ENCODE data around the gene PRELID3B. TPM values are rescaled to one million over a fixed set of nuclear protein-coding genes. Genes with fewer than 3 reads are reported as not detected.
A peak's percentile ranks its signal among the peaks of the same experiment; 100 is the strongest.

PRELID3B gene
- total and polyA plus RNA-seq, 2 of the 13 experiments (the other 11 are each of a cell fraction or from before 2014, with no cell fraction given): 23.3 to 42.6 TPM

DNA sequence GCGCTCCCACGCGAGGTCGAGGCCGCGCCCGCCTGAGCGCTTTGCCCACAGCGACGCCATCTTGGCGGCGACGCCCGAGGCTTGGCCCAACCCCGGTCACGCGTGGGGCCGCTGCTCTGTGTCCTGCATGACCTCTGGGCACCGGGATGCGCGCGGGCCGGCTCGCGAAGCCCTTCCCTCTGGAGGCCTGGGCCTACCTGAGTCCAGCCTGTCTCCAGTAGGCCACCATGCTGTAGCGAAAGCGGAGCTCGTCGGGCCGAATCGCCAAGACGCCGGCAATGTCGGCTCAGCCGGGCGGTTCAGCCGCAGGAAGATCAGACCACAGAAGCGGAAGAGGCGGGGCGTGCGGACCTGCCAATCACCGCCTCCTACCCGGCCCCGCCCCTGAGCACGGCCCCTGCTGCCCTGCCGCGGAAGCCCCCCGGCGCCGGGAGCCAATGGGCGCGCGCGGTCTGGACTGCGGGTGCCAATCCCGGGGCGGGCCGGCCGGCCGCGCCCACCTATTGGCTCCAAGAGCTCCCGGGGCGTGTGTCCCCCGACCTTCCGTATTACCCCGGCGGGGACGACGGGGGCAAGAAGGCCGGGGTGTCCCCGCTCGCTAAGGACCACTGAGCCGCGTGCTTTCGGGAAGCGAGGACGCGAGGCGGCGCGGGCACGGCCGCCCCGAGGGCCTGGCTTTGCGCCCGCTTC, 10.4 kb downstream of the PRELID3B start, which contains the start of gene ATP5F1E (continued):
- TF ChIP-seq ZBTB10 (CRISPR knock-in tag; IDR thresholded peaks at IDR 0.05; ENCODE audit: borderline replicate concordance): peak; percentile 93; the same call in 1 of the 2 replicates
- no peak for TF ChIP-seq ZNF558 (CRISPR knock-in tag; IDR thresholded peaks at IDR 0.05; ENCODE audit: borderline replicate concordance)
- TF ChIP-seq MLX (CRISPR knock-in tag; IDR thresholded peaks at IDR 0.05): peak; percentile 12; the same call in 1 of the 2 replicates
- no peak for TF ChIP-seq HOMEZ (CRISPR knock-in tag; IDR thresholded peaks at IDR 0.05; ENCODE audit: low read depth)
- peak; percentile 96 for TF ChIP-seq ZNF274 (CRISPR knock-in tag; IDR thresholded peaks at IDR 0.05)
- peak; percentile 97; the same call in 1 of the 2 replicates for TF ChIP-seq EED (CRISPR knock-in tag; IDR thresholded peaks at IDR 0.05)
- peak; percentile 89 for TF ChIP-seq PBX3 (CRISPR knock-in tag; IDR thresholded peaks at IDR 0.05; ENCODE audit: borderline replicate concordance)
- no peak for TF ChIP-seq MAFG (CRISPR knock-in tag; IDR thresholded peaks at IDR 0.05)
- no peak for TF ChIP-seq FOXP1 (IDR thresholded peaks at IDR 0.05)
- TF ChIP-seq FOXP1 (CRISPR knock-in tag; IDR thresholded peaks at IDR 0.05): no peak; the same call in 1 of the 2 replicates
- TF ChIP-seq ZFAT (CRISPR knock-in tag; conservative IDR thresholded peaks at IDR 0.05): peak; percentile 28; the same call in 1 of the 2 replicates
- TF ChIP-seq CREM (IDR thresholded peaks at IDR 0.05): no peak
- peak; percentile 48; the same call in 1 of the 2 replicates for TF ChIP-seq CREM (CRISPR knock-in tag; IDR thresholded peaks at IDR 0.05)
- TF ChIP-seq GZF1 (CRISPR knock-in tag; IDR thresholded peaks at IDR 0.05): peak; percentile 65; the same call in 1 of the 2 replicates
- TF ChIP-seq MBNL3 (CRISPR knock-in tag; conservative IDR thresholded peaks at IDR 0.05): no peak
- peak; percentile 94; the same call in 1 of the 2 replicates for TF ChIP-seq NR3C1 (CRISPR knock-in tag; IDR thresholded peaks at IDR 0.05)
- TF ChIP-seq ZNF879 (CRISPR knock-in tag; IDR thresholded peaks at IDR 0.05): peak; percentile 98
- peak; percentile 89 for TF ChIP-seq ZNF580 (CRISPR knock-in tag; IDR thresholded peaks at IDR 0.05; ENCODE audit: borderline replicate concordance, low read depth)
- TF ChIP-seq ZNF331 (CRISPR knock-in tag; IDR thresholded peaks at IDR 0.05): peak; percentile 100
- no peak for TF ChIP-seq JDP2 (CRISPR knock-in tag; IDR thresholded peaks at IDR 0.05; ENCODE audit: borderline replicate concordance)
- peak; percentile 95 for TF ChIP-seq ZNF772 (CRISPR knock-in tag; IDR thresholded peaks at IDR 0.05)
- peak; percentile 29; the same call in 1 of the 2 replicates for TF ChIP-seq ZNF746 (CRISPR knock-in tag; IDR thresholded peaks at IDR 0.05)
- peak; percentile 95 for TF ChIP-seq ARNT2 (CRISPR knock-in tag; IDR thresholded peaks at IDR 0.05; ENCODE audit: low read depth)
- TF ChIP-seq ZNF317 (CRISPR knock-in tag; IDR thresholded peaks at IDR 0.05): peak; percentile 92
- peak; percentile 88; the same call in 1 of the 2 replicates for TF ChIP-seq ZNF34 (CRISPR knock-in tag; IDR thresholded peaks at IDR 0.05; ENCODE audit: borderline replicate concordance)
- TF ChIP-seq SKI (IDR thresholded peaks at IDR 0.05; ENCODE audit: partially characterized antibody): peak; percentile 38

All from HepG2 (cell line).